ENCODE results near the gene CCDC39. TPM values are rescaled to one million over a fixed set of nuclear protein-coding genes. Genes with fewer than 3 reads are reported as not detected.
"Not testable (repeated sequence)": the region's sequence is repeated elsewhere in the genome, so short reads cannot be mapped to it uniquely, and the experiment has no call there.

CCDC39 gene
- total and polyA plus RNA-seq, 4 donors = 0.60 TPM; not detected in 3

- H3K36me3 ChIP-seq (ENCODE audit: control insufficient read depth in 1 of 2, insufficient read depth in 2 of 2, low read length in 1 of 2) = no peaks in the 10 kb centered on the region
- no peaks in the 10 kb centered on the region for H3K4me1 ChIP-seq (ENCODE audit: control insufficient read depth in 1 of 2, insufficient read depth in 2 of 2, low read length in 2 of 2)
- H3K9me3 ChIP-seq (ENCODE audit: control insufficient read depth, low read length) = no peaks in the 10 kb centered on the region
- no peaks in the 10 kb centered on the region for H3K27me3 ChIP-seq (ENCODE audit: control insufficient read depth in 1 of 2, insufficient read depth in 2 of 2, low read length in 1 of 2)
- H3K27ac ChIP-seq (ENCODE audit: low read depth in 1 of 2, low read length in 2 of 2) = no peak overlapping the region
- intact Hi-C loops (cut with DNase I) = no loop called here
- H3K4me3 ChIP-seq (ENCODE audit: low read length in 2 of 2) = no peak overlapping the region
- 39 to 45% methylated on average over 3 of the region's 3 CpGs for WGBS, 2 donors
- no peak for ATAC-seq (ENCODE audit: low FRiP score)
- no peak for DNase-seq
Measured at GRCh38 chr3:180615954-180616353, 63.3 kb downstream of the CCDC39 start.

- ATAC-seq (ENCODE audit: low FRiP score) = no peak
- H3K4me1 ChIP-seq (ENCODE audit: control insufficient read depth in 1 of 2, insufficient read depth in 2 of 2, low read length in 2 of 2) = no peaks in the 10 kb centered on the region
- peaks cover 0 to 2% of the 10 kb centered on the region in 2 donors for H3K36me3 ChIP-seq (ENCODE audit: control insufficient read depth in 1 of 2, insufficient read depth in 2 of 2, low read length in 1 of 2)
- no peak overlapping the region for H3K4me3 ChIP-seq (ENCODE audit: low read length in 2 of 2)
- no peak overlapping the region for H3K27ac ChIP-seq (ENCODE audit: low read depth in 1 of 2, low read length in 2 of 2)
- 88 to 90% methylated on average over 5 of the region's 5 CpGs for WGBS, 2 donors
- intact Hi-C loops (cut with DNase I) = no loop called here
- DNase-seq = no peak
- no peaks in the 10 kb centered on the region for H3K27me3 ChIP-seq (ENCODE audit: control insufficient read depth in 1 of 2, insufficient read depth in 2 of 2, low read length in 1 of 2)
- H3K9me3 ChIP-seq (ENCODE audit: control insufficient read depth, low read length) = no peaks in the 10 kb centered on the region
Measured at GRCh38 chr3:180612364-180612763, 66.9 kb downstream of the CCDC39 start.

DNA sequence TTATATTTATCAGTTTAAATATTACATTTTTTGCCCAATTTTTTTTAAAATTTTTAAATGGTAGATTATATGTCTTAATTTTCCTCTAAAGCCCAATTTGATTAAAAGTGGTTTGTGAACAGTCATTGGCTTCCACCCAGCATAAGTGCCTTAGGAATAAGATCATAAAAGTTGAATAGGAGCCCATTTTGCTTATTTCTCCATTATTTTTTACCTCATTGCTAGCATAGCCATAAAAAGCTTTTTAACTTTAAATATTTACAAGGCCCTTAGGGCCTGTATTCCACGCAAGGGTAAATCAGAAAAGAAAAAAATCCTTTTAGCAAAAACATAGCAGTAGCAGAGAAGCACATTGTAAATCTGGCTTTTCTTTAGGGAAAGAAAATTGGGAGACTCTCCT lies 68.3 kb downstream of the CCDC39 start:
- no peak overlapping the region for H3K27ac ChIP-seq (ENCODE audit: low read depth in 1 of 2, low read length in 2 of 2)
- 38 to 39% methylated on average over 1 of the region's 1 CpG for WGBS, 2 donors
- intact Hi-C loops (cut with DNase I) = no loop called here

GRCh38 chr3:180601688-180602666 lies 77.3 kb downstream of the CCDC39 start, which contains the start of gene TTC14:
TSS of gene TTC14 (plus strand) at chr3:180602163. CDS start at chr3:180602262, 99 bp downstream.
- Histone ChIP-seq H3K4me1 (ENCODE audit: control insufficient read depth in 1 of 2, insufficient read depth in 2 of 2, low read length in 2 of 2) (peaks cover 0 to 1% of the 10 kb centered on the region in 2 donors), H3K9me3 (ENCODE audit: control insufficient read depth, low read length) (no peaks in the 10 kb centered on the region), H3K4me3 (ENCODE audit: low read length in 2 of 2) (peak within 1 kb of the TSS; percentile 62 to 89), H3K27ac (ENCODE audit: low read depth in 1 of 2, low read length in 2 of 2) (no peak within 1 kb of the TSS), H3K36me3 (ENCODE audit: control insufficient read depth in 1 of 2, insufficient read depth in 2 of 2, low read length in 1 of 2) (no peaks in the 10 kb centered on the region), H3K27me3 (ENCODE audit: control insufficient read depth in 1 of 2, insufficient read depth in 2 of 2, low read length in 1 of 2) (no peaks in the 10 kb centered on the region)
- peak; percentile 95 to 97 for DNase-seq
- 4% methylated on average over 68 to 70 of the region's 70 CpGs for WGBS, 2 donors
- intact Hi-C loops (cut with DNase I) = no loop called here
- peak; percentile 97 for ATAC-seq (ENCODE audit: low FRiP score)

More for the DNA sequence above, 68.3 kb downstream of the CCDC39 start:
- no peaks in the 10 kb centered on the region for H3K9me3 ChIP-seq (ENCODE audit: control insufficient read depth, low read length)
- DNase-seq (no peak), ATAC-seq (ENCODE audit: low FRiP score) (no peak)
- peaks cover 0 to 2% of the 10 kb centered on the region in 2 donors for H3K36me3 ChIP-seq (ENCODE audit: control insufficient read depth in 1 of 2, insufficient read depth in 2 of 2, low read length in 1 of 2)
- no peaks in the 10 kb centered on the region for H3K27me3 ChIP-seq (ENCODE audit: control insufficient read depth in 1 of 2, insufficient read depth in 2 of 2, low read length in 1 of 2)
- H3K4me3 ChIP-seq (ENCODE audit: low read length in 2 of 2) = no peak overlapping the region
- H3K4me1 ChIP-seq (ENCODE audit: control insufficient read depth in 1 of 2, insufficient read depth in 2 of 2, low read length in 2 of 2) = no peaks in the 10 kb centered on the region

- 94 to 96% methylated on average over 15 of the region's 15 CpGs for WGBS, 2 donors
- ATAC-seq (ENCODE audit: low FRiP score) (no peak), DNase-seq (no peak)
- no peak overlapping the region for H3K27ac ChIP-seq (ENCODE audit: low read depth in 1 of 2, low read length in 2 of 2)
- intact Hi-C loops (cut with DNase I) = no loop called here
- no peaks in the 10 kb centered on the region for H3K27me3 ChIP-seq (ENCODE audit: control insufficient read depth in 1 of 2, insufficient read depth in 2 of 2, low read length in 1 of 2)
- H3K4me3 ChIP-seq (ENCODE audit: low read length in 2 of 2) = no peak overlapping the region
- no peaks in the 10 kb centered on the region for H3K36me3 ChIP-seq (ENCODE audit: control insufficient read depth in 1 of 2, insufficient read depth in 2 of 2, low read length in 1 of 2)
- peaks cover 0 to 1% of the 10 kb centered on the region in 2 donors for H3K4me1 ChIP-seq (ENCODE audit: control insufficient read depth in 1 of 2, insufficient read depth in 2 of 2, low read length in 2 of 2)
- H3K9me3 ChIP-seq (ENCODE audit: control insufficient read depth, low read length) = no peaks in the 10 kb centered on the region
Measured at GRCh38 chr3:180600473-180600872, 78.8 kb downstream of the CCDC39 start.

GRCh38 chr3:180595559-180595935 lies 83.7 kb downstream of the CCDC39 start:
- no peaks in the 10 kb centered on the region for H3K36me3 ChIP-seq (ENCODE audit: control insufficient read depth in 1 of 2, insufficient read depth in 2 of 2, low read length in 1 of 2)
- H3K4me1 ChIP-seq (ENCODE audit: control insufficient read depth in 1 of 2, insufficient read depth in 2 of 2, low read length in 2 of 2) = no peaks in the 10 kb centered on the region
- H3K27me3 ChIP-seq (ENCODE audit: control insufficient read depth in 1 of 2, insufficient read depth in 2 of 2, low read length in 1 of 2) = no peaks in the 10 kb centered on the region
- H3K4me3 ChIP-seq (ENCODE audit: low read length in 2 of 2) = no peak overlapping the region
- no peak for DNase-seq
- H3K9me3 ChIP-seq (ENCODE audit: control insufficient read depth, low read length) = no peaks in the 10 kb centered on the region
- ATAC-seq (ENCODE audit: low FRiP score) = no peak
- intact Hi-C loops (cut with DNase I) = no loop called here
- no peak overlapping the region for H3K27ac ChIP-seq (ENCODE audit: low read depth in 1 of 2, low read length in 2 of 2)
- WGBS, 2 donors = 34 to 57% methylated on average over 1 of the region's 1 CpG

DNA sequence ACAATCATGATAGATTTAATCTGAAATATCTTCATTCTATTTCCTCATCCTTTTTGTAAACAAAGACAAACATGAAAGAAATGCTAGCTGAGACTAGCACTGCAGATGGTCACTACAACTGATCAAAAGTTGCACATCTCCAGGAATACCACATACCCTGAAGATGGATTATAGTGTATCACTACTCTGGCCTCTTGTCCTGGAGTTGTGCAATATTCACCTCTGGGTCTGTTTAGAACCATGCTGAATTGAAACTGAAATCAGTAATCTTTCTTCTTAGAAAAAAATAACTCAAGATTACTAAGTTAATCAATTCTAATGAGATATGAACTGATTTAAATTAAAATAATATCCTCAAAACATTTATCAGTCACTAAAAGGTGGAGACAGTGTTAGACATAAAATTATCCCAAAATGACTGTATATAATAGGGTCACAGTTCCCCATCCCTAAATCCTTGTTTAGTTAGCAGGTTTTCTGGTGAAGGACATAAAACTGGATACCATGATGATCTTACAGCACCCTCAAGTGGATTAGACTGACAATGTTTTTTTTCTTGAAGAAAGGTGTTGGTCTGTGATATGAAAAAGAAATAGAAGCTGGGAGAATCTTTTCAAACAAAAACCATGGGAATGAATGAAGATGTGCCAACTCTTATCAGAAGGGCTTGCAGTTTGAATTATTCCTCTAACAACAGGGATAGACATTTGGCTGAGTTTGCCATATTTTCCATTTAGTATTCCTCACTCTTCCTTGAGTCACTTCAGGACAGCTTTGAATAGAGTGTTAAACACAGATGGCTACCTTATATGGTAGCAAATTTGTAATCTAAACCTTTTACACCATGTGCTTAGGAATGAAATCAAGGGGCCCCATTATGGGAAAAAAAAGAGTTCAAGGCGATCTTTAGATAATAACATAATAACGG lies 84.4 kb downstream of the CCDC39 start:
- no peaks in the 10 kb centered on the region for H3K36me3 ChIP-seq (ENCODE audit: control insufficient read depth in 1 of 2, insufficient read depth in 2 of 2, low read length in 1 of 2)
- DNase-seq (no peak), ATAC-seq (ENCODE audit: low FRiP score) (no peak)
- H3K9me3 ChIP-seq (ENCODE audit: control insufficient read depth, low read length) = no peaks in the 10 kb centered on the region
- no peak overlapping the region for H3K4me3 ChIP-seq (ENCODE audit: low read length in 2 of 2)
- no peaks in the 10 kb centered on the region for H3K27me3 ChIP-seq (ENCODE audit: control insufficient read depth in 1 of 2, insufficient read depth in 2 of 2, low read length in 1 of 2)
- no peaks in the 10 kb centered on the region for H3K4me1 ChIP-seq (ENCODE audit: control insufficient read depth in 1 of 2, insufficient read depth in 2 of 2, low read length in 2 of 2)
- no peak overlapping the region for H3K27ac ChIP-seq (ENCODE audit: low read depth in 1 of 2, low read length in 2 of 2)
- 50 to 51% methylated on average over 2 of the region's 2 CpGs for WGBS, 2 donors
- intact Hi-C loops (cut with DNase I) = no loop called here

DNA sequence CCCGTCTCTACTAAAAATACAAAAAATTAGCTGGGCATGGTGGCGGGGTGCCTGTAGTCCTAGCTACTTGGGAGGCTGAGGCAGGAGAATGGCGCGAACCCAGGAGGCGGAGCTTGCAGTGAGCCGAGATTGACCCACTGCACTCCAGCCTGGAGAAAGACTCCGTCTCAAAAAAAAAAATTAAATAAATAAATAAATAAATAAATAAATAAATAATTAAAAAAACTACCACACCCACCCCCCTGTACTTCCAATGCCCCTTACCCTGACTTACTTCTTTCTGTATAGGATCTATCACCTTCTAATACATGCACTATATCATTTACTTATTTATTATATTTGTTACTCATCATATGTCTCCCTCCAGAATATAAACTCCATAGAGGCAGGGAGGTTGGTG lies 85.7 kb downstream of the CCDC39 start:
- H3K9me3 ChIP-seq (ENCODE audit: control insufficient read depth, low read length); DNase-seq; intact Hi-C loops (cut with DNase I); ATAC-seq (ENCODE audit: low FRiP score); H3K4me3 ChIP-seq (ENCODE audit: low read length in 2 of 2); H3K27ac ChIP-seq (ENCODE audit: low read depth in 1 of 2, low read length in 2 of 2); H3K4me1 ChIP-seq (ENCODE audit: control insufficient read depth in 1 of 2, insufficient read depth in 2 of 2, low read length in 2 of 2); H3K27me3 ChIP-seq (ENCODE audit: control insufficient read depth in 1 of 2, insufficient read depth in 2 of 2, low read length in 1 of 2); H3K36me3 ChIP-seq (ENCODE audit: control insufficient read depth in 1 of 2, insufficient read depth in 2 of 2, low read length in 1 of 2): not testable (repeated sequence)
- 91 to 93% methylated on average over 7 of the region's 7 CpGs for WGBS, 2 donors
